ENCODE measurements around the gene TTC31.
"Not testable (repeated sequence)": the region's sequence is repeated elsewhere in the genome, so short reads cannot be mapped to it uniquely, and the experiment has no call there.

Gene TTC31

GRCh38 chr2:74444498-74445318 is 38.2 kb upstream of the TTC31 start:
- H3K4me3 ChIP-seq (ENCODE audit: low read length) = no peak overlapping the region
- H3K27ac ChIP-seq (ENCODE audit: low read depth, low read length) = no peak overlapping the region
- no peaks in the 10 kb centered on the region for H3K27me3 ChIP-seq (ENCODE audit: control insufficient read depth, insufficient read depth, low read length)
- peaks cover 7% of the 10 kb centered on the region for H3K4me1 ChIP-seq (ENCODE audit: control insufficient read depth, insufficient read depth, low read length)
- H3K9ac ChIP-seq (ENCODE audit: low read length) = no peak overlapping the region
- no peaks in the 10 kb centered on the region for H3K36me3 ChIP-seq (ENCODE audit: control insufficient read depth, insufficient read depth, low read length)

DNA sequence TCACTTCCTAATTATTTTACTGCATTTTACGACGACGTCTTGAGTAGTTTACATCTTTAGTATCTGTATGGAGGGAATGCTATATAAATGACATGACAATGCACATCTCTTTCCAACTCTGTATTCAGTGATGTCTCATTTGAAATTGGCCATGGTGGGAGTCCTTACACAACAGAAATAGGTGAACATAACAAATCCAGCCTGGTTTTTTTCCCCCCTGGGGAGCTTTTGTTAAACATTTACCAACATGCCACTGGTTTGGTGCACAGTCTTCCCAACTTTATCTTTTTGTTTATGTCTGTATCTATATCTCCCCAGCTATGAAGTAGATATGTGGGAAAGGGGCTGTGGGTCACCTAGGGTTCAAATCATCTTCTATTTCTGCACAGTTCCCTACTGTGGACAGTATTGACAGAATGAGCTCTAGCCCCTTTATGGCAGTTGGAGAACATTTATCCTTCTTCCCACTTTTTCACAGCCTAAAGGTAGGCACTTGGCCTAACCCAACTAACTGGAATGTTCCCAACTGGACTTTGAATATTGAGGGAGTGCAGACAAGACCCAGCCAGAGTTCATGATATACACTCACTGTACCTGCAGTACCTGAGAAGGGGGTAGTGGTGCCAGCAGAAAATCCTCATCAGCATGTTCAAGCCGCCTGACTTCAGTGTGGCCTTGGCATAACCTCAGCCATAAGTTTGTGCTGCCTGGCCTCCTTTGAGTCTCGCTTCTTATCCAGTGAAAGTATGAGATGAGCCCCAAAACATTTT is 35.5 kb upstream of the TTC31 start:
- H3K4me1 ChIP-seq (ENCODE audit: control insufficient read depth, insufficient read depth, low read length) = no peaks in the 10 kb centered on the region
- H3K27me3 ChIP-seq (ENCODE audit: control insufficient read depth, insufficient read depth, low read length) = no peaks in the 10 kb centered on the region
- H3K4me3 ChIP-seq (ENCODE audit: low read length) = no peak overlapping the region
- no peak overlapping the region for H3K9ac ChIP-seq (ENCODE audit: low read length)
- no peak overlapping the region for H3K27ac ChIP-seq (ENCODE audit: low read depth, low read length)
- no peaks in the 10 kb centered on the region for H3K36me3 ChIP-seq (ENCODE audit: control insufficient read depth, insufficient read depth, low read length)

GRCh38 chr2:74448771-74449170 is 34.1 kb upstream of the TTC31 start:
- Histone ChIP-seq H3K4me1 (ENCODE audit: control insufficient read depth, insufficient read depth, low read length) (no peaks in the 10 kb centered on the region), H3K27me3 (ENCODE audit: control insufficient read depth, insufficient read depth, low read length) (no peaks in the 10 kb centered on the region), H3K4me3 (ENCODE audit: low read length) (no peak overlapping the region), H3K9ac (ENCODE audit: low read length) (no peak overlapping the region), H3K36me3 (ENCODE audit: control insufficient read depth, insufficient read depth, low read length) (no peaks in the 10 kb centered on the region), H3K27ac (ENCODE audit: low read depth, low read length) (no peak overlapping the region)

- Histone ChIP-seq H3K27ac (ENCODE audit: low read depth, low read length) (no peak overlapping the region), H3K9ac (ENCODE audit: low read length) (no peak overlapping the region), H3K27me3 (ENCODE audit: control insufficient read depth, insufficient read depth, low read length) (no peaks in the 10 kb centered on the region), H3K4me1 (ENCODE audit: control insufficient read depth, insufficient read depth, low read length) (peaks cover 6% of the 10 kb centered on the region), H3K36me3 (ENCODE audit: control insufficient read depth, insufficient read depth, low read length) (no peaks in the 10 kb centered on the region), H3K4me3 (ENCODE audit: low read length) (no peak overlapping the region)
Observed at GRCh38 chr2:74450570-74451190, 32.2 kb upstream of the TTC31 start.

DNA sequence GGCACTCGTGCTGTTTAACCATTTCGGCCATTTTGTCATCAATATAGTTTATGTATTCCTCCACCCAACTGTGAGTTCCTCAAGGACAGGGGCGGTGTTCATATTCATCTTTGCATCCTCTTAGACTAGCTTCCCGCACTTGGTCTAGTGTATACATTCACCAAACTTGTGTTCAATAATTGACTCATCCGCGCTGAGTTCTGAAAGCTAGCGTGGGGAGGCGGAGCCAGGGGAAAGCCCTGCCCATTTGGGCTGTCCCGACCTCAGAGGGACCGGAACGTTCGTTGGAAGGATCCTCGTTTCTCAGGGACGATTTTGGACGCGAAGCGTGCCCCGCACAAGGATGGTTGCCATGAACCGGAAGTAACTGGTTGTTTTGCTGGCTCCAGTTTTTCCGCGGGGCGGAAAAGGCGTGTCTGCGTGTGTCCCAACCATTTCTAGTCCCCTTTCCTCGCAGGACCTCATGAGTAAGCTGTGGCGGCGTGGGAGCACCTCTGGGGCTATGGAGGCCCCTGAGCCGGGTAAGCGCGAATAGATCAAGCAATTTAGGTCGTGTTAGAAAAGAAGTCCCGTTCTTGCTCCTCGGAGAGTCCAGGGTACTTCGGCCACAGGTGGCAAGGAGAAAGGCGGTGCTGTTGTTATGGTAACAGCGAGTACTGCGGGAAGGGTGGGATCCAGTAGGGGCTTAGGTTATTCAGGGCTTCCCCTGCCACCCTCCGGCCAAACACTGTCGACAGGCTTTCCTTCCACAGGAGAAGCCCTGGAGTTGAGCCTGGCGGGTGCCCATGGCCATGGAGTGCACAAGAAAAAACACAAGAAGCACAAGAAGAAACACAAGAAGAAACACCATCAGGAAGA is 28.0 kb upstream of the TTC31 start, which contains the start of gene INO80B:
Gene INO80B (plus strand): TSS at position 434 of the 858 bp plus-strand sequence. CDS start 30 bp downstream, at position 464.
- Histone ChIP-seq H3K27ac (ENCODE audit: low read depth, low read length) (peak within 1 kb of the TSS; percentile 67), H3K4me1 (ENCODE audit: control insufficient read depth, insufficient read depth, low read length) (peaks cover 22% of the 10 kb centered on the region), H3K4me3 (ENCODE audit: low read length) (peak within 1 kb of the TSS; percentile 98), H3K36me3 (ENCODE audit: control insufficient read depth, insufficient read depth, low read length) (no peaks in the 10 kb centered on the region), H3K9ac (ENCODE audit: low read length) (peak within 1 kb of the TSS; percentile 75), H3K27me3 (ENCODE audit: control insufficient read depth, insufficient read depth, low read length) (no peaks in the 10 kb centered on the region)

- Histone ChIP-seq H3K27me3 (ENCODE audit: control insufficient read depth, insufficient read depth, low read length) (no peaks in the 10 kb centered on the region), H3K4me3 (ENCODE audit: low read length) (peak overlapping the region; percentile 85), H3K27ac (ENCODE audit: low read depth, low read length) (peak overlapping the region; percentile 98)
Observed at GRCh38 chr2:74457129-74457548, 25.7 kb upstream of the TTC31 start.

DNA sequence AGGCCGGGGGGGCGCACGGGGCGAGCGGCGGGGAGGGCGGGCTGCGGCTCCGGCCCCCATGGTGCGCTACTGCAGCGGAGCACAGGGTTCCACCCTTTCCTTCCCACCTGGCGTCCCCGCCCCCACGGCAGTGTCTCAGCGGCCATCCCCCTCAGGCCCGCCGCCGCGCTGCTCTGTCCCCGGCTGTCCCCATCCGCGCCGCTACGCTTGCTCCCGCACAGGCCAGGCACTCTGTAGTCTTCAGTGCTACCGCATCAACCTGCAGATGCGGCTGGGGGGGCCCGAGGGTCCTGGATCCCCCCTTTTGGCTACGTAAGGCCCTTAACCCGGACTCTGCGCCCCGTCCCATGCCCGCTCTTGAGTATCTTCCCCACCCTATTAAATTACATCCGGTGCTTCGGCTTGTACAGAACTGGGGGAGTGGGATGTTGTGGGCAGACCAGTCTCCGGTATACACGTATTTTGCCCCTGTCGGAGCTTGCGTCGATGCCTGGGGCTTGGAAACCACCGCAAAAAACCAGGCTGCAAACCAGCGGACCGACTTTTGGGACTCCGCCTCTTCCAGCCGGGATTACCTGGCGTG is 25.2 kb upstream of the TTC31 start:
- peak overlapping the region; percentile 98 for H3K27ac ChIP-seq (ENCODE audit: low read depth, low read length)
- peak overlapping the region; percentile 85 for H3K4me3 ChIP-seq (ENCODE audit: low read length)
- peak overlapping the region; percentile 90 for H3K9ac ChIP-seq (ENCODE audit: low read length)
- peaks cover 22% of the 10 kb centered on the region for H3K4me1 ChIP-seq (ENCODE audit: control insufficient read depth, insufficient read depth, low read length)
- no peaks in the 10 kb centered on the region for H3K27me3 ChIP-seq (ENCODE audit: control insufficient read depth, insufficient read depth, low read length)
- peaks cover 8% of the 10 kb centered on the region for H3K36me3 ChIP-seq (ENCODE audit: control insufficient read depth, insufficient read depth, low read length)

More at GRCh38 chr2:74457129-74457548, 25.7 kb upstream of the TTC31 start:
- H3K9ac ChIP-seq (ENCODE audit: low read length) = no peak overlapping the region
- peaks cover 22% of the 10 kb centered on the region for H3K4me1 ChIP-seq (ENCODE audit: control insufficient read depth, insufficient read depth, low read length)
- peaks cover 4% of the 10 kb centered on the region for H3K36me3 ChIP-seq (ENCODE audit: control insufficient read depth, insufficient read depth, low read length)

- Histone ChIP-seq H3K4me3 (ENCODE audit: low read length) (peak within 1 kb of the TSS; percentile 85), H3K27ac (ENCODE audit: low read depth, low read length) (peak within 1 kb of the TSS; percentile 98), H3K9ac (ENCODE audit: low read length) (peak within 1 kb of the TSS; percentile 90), H3K27me3 (ENCODE audit: control insufficient read depth, insufficient read depth, low read length) (no peaks in the 10 kb centered on the region), H3K4me1 (ENCODE audit: control insufficient read depth, insufficient read depth, low read length) (peaks cover 22% of the 10 kb centered on the region), H3K36me3 (ENCODE audit: control insufficient read depth, insufficient read depth, low read length) (peaks cover 14% of the 10 kb centered on the region)
Observed at GRCh38 chr2:74458132-74458937, 24.5 kb upstream of the TTC31 start, which contains the start of gene WBP1. Gene WBP1, plus strand, starts transcription at chr2:74458438. Its CDS starts 165 bp downstream, at chr2:74458603.

DNA sequence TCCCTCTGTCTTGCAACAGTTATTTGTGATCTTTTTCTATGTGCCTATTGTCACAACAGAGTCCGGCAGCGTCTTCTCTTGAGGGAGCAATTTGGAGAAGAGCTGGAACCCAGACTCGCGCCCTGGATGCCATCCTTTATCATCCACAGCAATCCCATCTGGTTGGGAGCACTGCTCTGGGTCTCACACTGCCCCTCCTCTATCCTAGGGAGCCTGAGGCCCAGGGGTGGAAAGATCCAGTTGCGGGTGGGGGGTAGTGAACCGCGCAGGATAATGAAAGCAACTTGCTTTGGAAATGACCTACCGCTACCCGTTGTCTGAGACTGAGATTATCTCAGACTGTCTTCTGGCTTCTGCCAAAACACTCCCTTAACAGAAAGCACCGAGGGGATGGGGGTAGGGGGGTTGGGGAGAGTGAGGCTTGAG is 23.9 kb upstream of the TTC31 start:
- Histone ChIP-seq H3K9ac (ENCODE audit: low read length) (no peak overlapping the region), H3K4me3 (ENCODE audit: low read length) (peak overlapping the region; percentile 62), H3K27me3 (ENCODE audit: control insufficient read depth, insufficient read depth, low read length) (no peaks in the 10 kb centered on the region), H3K4me1 (ENCODE audit: control insufficient read depth, insufficient read depth, low read length) (peaks cover 22% of the 10 kb centered on the region), H3K27ac (ENCODE audit: low read depth, low read length) (no peak overlapping the region), H3K36me3 (ENCODE audit: control insufficient read depth, insufficient read depth, low read length) (peaks cover 14% of the 10 kb centered on the region)

DNA sequence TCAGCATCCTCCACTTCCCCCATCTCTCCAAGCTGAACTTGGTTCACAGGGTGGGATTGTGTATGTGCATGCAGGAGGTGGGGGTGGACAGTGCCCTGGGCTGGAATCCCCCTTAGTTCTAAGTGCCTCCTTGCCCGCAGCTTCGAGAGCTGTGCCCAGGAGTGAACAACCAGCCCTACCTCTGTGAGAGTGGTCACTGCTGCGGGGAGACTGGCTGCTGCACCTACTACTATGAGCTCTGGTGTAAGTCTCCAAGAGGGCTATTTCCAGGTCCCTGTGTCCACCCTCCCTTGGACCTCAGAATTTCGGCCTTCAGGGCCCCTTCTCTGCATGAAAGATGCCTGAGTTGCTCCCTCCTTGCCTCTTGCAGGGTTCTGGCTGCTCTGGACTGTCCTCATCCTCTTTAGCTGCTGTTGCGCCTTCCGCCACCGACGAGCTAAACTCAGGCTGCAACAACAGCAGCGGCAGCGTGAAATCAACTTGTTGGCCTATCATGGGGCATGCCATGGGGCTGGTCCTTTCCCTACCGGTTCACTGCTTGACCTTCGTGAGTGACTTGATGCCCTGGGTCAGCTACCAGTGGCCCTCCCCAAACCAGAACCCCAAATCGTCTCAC is 23.3 kb upstream of the TTC31 start:
- H3K27me3 ChIP-seq (ENCODE audit: control insufficient read depth, insufficient read depth, low read length); H3K27ac ChIP-seq (ENCODE audit: low read depth, low read length); H3K9ac ChIP-seq (ENCODE audit: low read length); H3K4me3 ChIP-seq (ENCODE audit: low read length): not testable (repeated sequence)
- Histone ChIP-seq H3K4me1 (ENCODE audit: control insufficient read depth, insufficient read depth, low read length) (peaks cover 26% of the 10 kb centered on the region), H3K36me3 (ENCODE audit: control insufficient read depth, insufficient read depth, low read length) (peaks cover 14% of the 10 kb centered on the region)

Measured in rectal smooth muscle tissue (tissue), 1 donor.